ENCODE results near the gene NFATC1.
"Not testable (repeated sequence)": the region's sequence is repeated elsewhere in the genome, so short reads cannot be mapped to it uniquely, and the experiment has no call there.

The NFATC1 gene

DNA sequence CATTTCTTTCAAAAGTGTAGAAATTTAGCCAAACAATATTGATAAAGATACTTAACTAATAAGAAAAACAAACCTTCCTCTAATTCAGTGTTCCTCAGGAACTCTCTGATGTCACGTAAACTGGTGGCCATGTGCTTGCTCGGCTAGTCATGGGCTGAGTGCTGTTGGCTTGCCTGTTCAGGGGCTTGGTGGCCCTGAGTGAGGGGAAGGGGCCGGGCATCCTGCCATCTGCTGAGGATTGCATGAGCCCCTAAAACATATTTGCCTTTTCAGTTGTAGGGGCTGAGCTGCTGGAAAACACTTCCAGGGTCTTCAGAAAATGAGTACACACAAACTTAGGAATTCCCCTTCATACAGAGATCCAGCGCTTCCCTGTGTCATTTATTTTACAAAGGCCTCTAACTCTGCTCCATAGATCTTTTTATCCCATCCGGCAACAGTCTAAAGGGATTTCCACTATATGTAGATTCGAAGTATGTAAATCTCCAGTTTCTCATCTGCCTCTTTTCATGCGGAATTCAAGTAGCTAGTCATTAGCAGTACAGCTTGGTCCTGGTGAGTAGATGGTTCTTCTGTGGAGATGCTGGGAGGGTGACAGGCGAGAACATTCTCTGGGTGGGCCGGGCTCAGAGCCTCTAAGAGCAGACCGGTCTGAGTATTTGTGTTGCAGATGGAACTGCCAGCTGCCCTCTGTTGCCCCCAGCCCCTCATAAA is 20.1 kb upstream of the NFATC1 start:
- DNase-seq = no peak

DNA sequence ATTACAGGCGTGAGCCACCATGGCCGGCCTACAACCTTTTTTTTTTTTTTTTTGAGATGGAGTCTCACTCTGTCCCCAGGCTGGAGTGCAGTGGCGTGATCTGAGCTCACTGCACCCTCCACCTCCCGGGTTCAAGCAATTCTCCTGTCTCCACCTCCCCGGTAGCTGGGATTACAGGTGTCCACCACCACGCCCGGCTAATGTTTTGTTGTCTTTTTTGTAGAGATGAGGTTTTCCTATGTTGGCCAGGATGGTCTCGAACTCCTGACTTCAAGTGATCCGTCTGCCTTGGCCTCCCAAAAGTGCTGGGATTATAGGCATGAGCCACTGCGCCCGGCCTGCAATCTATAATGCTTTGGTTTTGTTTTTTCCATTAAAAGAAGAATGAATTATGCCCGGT is 19.1 kb upstream of the NFATC1 start:
- not testable (repeated sequence) for DNase-seq

DNA sequence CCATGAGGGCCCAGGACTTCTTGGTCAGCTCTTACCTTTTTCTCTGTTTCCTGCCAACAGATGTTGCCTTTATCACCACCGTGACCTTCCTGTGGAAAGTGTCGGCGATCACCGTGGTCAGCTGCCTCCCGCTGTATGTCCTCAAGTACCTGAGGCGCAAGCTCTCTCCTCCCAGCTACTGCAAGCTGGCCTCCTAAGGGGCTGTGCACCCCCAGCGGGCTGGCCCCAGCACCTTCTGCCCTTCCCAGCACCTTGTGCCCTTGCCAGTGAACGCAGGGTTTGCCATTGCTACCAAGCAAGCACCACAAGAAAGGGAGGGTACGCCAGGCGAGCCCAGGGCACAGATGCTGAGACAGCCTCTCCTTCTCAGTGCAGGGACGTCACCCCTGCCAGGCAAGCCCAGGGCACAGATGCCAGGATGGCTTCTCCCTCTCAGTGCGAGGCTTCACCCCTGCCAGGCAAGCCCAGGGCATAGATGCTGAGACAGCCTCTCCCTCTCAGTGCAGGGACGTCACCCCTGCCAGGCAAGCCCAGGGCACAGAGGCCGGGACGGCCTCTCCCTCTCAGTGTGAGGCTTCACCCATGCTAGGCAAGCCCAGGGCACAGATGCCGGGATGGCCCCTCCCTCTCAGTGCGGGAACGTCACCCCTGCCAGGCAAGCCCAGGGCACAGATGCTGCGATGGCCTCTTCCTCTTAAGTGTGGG is 18.4 kb upstream of the NFATC1 start:
- DNase-seq = no peak

DNA sequence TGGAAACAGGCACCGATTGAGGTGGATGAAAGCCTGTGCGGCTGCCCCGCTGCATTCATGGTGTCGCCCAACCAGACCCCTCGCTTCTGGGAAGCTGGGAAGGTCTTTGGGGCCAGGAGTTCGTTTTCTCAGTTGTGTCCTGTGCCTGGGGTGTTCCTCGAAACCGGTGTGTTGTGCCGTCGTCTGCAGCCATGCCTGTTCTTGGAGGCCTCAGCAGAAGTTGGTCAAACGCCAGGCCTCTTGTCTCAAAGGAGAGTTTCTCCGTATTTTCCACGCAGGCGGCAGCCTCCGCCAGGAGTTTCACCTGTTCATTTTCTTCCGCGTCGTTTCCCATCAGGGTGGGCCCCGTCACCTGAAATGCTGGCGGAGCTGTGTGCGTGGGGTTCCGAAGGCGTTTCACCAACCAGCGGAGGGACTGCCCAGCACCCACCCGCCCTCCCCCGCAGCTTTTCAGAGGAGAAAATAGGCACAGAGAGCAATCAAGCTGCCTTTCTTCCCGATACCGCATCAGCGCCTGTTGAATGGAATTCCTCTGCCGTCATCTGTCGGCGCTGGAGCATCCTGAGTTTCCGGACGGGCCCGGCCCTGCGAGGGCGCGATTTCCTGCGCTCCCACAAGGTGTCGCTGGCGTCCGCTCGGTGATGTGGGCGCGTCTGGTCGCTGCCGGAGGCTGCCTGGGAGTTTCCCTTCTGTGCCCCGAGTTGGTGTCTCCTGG is 17.0 kb upstream of the NFATC1 start:
- peak; percentile 68 to 84 (median 78) for DNase-seq

DNA sequence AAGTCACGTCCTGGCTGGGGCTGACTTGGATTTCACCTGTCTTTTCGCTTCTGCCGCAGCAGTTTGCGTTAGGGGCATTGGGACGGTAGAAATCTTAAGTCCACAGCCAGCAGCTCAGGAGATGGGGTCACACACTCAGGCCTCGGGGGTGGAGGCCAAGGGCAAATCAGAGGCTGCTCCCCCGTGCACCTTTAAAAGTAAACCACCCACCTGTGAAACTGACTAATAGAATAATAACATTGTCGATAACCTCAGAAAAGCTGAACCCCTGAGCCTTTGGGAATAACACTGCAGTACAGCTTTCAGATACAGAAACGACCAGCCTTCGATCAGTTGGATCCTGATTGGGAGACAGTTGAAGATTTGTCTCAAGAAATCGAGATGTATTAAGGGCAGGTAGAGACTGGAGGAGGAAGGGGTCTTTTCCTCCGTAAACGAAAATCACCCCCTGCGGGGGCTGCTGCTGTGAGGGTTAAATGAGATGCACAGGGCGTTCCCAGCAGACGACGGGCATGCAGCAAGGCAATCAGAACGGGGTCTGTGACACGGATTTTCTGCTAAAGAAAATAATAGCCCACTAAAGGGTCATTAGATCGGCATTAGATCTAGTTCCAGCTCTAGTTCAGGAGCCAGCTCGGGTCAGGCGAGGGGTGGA is 16.4 kb upstream of the NFATC1 start:
- DNase-seq = peak in 1 of 6 experiments; percentile 45

DNA sequence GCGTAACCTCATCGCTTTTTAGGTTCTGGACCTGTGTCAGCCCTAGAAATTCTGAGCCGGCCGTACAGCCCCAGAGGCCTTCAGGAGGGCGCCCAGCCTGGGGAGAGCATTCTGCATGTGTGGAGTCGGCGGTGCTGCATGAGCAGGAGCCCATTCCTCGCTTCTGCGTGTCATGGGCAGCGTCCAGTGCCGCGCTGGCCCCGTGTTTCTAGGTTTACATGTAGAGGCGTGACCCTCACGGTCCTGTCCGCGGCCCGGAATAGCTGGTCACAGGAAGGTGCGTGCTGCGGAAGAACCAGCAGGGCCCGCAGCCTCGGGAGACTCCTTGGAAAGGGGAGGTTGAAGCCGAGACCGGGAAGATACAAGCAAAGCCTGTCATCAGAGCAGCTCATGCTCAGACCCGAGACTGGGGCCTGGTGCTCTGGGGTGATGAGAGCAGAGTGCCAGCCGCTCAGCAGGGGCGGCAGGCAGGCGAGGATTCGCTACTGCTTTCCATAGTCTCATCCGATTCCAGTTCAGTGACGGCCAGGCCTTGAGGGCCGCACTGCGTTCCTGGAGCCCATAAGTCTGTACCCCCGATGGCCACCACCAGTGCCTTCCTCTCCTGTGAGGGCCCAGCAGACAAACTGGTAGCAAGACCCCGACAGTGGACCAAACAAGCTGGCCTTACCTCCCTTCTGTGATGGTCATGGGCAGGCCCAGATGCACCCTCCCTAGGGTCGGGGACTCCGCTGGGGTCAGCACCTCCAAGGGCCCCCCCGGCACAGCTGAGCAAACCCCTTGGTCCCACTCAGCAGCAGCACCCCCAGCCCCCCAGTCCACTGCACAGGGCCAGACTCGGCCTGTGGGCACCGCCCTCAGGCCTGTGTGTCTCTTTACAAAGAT is 15.6 kb upstream of the NFATC1 start:
- no peak for DNase-seq

DNA sequence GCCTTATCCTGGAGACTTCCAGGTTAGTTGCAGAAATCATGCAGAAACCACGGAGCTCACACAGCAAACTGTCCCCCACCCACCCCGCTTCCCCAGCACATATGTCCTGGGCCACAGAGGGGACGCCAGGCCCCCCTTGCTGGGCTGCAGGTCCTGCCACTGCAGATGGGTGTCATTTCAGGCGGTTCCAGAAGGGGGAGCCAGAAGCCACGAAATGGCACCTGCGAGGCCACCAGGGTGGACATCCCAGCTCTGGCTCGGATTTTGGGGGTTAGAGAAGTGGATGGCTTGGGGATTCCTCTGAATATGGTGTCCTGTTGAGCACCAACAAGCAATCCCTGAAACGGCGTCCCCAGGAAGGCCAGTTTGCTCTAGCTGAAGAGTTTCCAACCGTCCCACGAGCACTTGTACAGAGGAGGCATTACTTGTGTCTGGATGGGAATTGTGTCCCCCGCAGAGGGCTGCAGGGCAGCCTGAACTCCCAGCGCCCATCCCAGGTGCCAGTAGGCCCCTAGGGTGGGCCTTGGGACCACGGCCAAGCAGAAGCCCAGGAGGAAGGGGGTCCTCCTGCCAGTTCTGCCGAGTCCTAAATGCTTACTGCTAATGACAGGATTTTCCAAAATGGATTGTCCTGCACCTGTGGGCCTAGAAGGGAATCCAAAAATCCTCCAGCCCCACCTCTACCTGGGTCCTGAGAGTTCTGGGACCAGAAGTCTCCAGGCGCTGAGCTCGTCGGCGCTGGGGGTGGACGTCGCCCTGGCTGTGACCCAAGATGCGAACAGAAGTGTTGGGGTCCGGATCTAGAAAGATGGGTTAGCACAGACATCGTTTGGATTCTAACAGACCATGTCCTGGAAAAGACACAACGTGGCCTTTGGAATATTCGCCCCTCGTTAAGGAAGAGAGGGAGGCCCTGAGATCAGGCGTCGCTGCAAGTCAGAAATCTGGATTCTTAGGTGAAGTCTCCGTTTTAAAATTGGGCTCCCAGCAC is 14.6 kb upstream of the NFATC1 start:
- peak in 5 of 6 experiments; percentile 43 to 63 (median 58) for DNase-seq

DNA sequence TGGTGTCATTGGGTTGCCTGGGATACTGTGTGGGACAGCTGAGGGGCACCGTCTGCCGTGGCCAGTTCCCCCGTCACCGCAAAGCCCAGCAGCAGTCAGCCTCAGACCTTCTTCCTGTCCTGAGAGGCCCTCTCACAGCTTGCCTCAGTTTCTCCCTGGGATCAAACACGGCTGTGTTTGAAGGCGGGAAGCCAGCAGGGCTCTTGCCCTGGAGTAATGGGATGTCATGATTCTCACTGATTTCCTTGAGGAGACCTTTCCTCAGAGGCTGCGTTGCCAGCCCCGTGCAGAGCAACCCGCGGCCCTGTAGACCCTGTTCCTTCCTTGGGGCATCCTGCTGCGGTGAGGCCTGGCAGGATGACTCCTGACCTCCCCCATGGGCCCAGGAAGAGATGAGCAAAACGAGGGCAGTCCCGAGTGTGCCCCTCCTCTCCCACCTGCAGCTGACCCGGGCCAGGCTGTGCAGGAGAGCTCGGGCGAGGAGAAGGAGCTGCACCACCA is 13.9 kb upstream of the NFATC1 start:
- DNase-seq = no peak

DNA sequence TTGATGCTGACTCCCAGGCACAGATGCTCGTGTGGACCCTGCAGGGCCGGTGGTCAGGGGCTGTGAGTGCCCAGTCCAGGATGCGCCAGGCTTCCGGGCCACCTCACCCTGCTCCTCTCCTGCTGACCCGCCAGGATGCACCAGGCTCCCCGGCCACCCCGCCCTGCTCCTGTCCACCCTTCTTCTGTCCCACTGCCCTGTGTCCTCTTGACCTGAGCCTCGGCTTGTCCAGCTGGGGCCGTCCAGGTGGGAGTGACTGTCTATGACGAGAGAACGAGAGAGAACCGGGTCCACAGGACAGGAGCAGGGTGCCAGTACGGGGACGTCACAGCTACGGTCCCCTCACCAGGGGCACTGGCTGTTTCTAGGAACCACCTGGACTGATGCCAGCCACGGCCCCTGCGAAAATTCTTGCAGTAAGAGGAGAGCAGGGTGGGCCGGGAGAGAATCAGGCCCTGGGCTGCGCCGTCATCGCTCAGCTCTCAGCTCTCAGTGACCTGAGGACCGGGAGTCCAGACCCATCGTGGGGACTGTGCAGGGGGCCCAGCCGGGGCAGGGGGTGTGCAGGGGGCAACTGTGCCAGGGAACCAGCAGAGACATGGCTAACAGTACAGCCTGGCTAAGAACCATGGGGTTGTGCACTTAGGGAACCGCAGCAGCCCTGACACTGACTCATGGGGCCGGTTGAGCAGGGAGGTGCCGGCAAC is 12.9 kb upstream of the NFATC1 start:
- DNase-seq = no peak

DNA sequence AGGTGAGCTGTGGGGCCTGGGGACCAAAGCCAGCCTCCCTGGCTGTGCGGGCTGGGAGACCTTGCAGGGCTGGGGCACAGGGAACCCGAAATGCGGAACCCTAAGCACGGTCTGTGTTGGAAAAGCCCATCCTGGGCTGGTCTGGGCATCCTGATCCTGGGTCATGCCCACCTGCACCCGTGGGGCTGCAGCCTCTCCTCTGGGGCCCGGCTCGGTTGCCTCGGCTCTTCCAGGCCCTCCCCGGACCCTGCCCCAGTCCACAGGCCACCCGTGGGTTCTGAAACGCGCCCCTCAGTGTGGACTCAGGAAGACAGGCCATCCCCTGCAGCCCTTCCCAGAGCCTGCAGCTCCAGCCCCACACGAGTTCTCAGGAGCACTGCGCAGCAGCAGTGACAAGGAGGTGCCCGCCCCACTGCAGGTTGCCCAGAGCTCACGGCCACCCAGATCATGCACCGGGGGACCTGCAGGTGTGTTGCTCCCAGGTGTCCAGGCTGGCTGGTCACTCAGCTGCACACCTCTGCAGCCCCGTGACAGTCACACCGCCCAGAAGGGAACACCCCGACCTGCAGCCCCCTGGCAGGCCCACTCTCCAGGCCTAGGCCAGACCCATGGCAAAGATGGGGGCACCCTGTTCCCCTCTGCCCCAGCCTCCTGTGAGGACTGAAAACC is 12.2 kb upstream of the NFATC1 start:
- DNase-seq = no peak

DNA sequence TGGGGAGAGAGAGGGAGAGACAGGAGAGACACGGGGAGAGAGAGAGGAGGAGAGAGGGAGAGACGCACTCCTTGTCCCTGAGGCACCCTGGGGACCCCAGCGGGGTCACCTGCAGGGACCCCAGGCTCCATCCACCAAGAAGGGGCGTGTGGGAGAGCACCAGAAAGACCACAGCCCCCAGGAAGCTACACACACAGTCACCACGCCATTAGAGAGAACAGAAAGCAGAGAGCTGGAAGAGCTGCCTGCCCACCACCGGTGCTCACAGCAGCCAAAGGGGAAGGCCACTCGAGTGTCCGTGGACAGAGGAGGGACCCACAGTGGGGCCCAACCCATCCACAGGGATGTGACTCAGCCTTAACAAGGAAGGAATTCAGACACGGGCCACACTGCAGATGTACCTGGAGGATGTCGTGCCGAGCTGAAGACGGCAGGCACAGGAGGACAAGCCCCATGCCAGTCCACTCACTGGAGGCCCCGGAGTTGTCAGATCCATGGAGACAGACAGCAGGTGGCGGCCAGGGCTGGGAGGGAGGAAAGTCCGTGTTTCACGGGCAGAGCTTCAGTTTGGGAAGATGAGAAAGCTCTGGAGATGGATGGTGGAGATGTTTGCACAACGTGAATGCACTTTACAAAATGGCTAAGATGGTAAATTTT is 11.5 kb upstream of the NFATC1 start:
- DNase-seq = no peak

DNA sequence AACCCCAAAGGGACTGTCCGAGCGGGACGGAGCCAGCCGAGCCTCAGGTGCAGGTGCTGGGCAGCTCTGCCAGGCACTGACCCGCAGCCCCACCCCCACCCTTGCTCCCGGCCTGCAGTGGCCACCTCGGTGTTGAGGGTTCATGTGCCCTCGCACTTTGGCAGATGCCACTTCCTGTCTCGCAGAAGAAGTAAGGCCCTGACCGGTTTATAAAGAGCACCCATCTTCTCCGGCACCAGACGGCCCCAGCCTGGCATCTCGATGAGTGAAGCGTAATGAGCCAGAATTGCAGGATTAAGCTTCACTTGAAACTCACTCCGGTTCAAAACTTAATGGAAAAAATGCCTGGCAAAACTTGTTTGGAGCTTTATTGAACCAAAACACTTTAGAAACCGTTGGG is 10.9 kb upstream of the NFATC1 start:
- no peak for DNase-seq

DNA sequence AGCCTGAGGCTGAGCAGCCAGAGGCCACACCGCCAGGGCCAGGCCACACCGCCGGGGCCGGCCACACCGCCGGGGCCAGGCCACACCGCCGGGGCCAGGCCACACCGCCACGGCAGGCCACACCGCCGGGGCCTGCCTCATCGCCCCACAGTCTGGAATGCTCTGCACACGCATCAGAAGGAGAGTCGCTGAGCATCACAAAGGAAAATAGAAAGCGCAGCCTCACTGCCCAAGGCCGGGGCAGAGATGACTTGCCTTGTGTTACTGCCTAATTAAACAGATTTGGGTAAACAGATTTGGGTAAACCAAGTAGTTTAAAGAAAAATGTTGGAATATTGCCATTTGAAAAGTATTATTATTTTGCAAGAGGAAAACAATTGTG is 10.4 kb upstream of the NFATC1 start:
- DNase-seq = no peak

DNA sequence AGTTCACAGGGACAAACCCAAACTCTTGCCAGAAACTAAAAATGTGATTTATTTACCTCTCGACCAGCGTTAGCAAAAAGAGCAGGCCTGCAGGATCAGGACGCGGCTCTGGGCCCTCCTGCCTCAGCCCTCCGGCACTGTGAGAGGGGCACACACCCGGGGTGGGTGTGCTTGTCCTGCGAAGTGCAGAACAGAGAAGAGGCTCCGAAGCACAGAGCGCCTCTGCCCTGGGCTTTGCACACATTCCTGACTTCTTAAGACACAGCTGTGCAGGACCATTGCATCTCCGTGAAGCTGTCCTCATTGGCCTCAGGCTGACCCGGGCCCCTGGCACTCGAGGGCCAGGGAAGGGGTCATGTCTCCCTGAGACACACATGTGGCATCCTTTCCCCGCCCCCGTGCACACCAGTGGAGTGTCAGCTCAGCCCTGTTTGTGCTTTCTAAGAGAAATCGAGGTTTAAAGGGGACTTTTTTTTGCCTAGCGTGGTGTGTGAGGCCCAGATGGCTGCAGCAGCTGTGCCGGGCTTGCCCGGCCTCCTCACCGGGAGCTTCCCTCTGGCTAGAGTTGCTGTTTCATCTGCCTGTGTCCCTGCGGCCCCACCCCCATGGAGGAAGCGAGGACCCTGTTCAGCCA is 9.9 kb upstream of the NFATC1 start:
- no peak for DNase-seq

DNA sequence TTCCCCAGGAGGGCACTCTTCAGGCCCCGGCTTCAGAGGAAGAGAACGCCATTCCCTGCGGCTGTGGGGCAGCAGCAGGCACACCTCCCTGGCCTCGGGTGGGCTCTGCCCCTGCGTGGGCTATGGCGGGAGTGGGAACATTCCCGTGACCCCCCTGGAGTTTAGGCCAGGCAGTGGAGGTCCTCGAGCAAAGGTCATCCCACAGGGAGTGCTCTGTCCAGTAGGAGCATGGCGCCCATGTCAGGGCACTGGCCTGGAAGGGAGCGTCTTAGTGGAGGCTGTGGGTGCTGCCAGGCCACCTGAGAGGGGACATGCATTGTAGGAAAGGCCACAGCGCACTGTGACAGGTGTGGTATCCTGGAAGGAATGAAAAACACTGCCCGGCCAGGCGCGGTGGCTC is 9.2 kb upstream of the NFATC1 start:
- DNase-seq = no peak

DNA sequence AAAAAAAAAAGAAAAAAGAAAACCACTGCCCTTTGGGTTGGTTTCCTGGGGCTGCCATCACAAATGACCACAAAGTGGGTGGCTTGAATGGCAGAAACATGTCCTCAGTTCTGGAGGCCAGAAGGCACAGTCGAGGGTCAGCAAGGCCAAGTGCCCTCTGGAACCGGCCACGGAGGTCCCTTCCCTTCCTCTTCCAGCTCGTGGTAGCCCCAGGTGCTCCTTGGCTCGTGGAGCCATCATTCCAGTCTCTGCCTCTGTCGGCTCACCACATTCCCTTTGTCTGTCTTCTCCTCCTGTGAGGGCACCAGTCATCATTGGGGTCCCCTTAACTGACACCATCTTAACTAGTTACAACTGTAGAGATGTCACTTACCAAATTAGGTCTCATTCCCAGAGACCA is 8.5 kb upstream of the NFATC1 start:
- DNase-seq = no peak

DNA sequence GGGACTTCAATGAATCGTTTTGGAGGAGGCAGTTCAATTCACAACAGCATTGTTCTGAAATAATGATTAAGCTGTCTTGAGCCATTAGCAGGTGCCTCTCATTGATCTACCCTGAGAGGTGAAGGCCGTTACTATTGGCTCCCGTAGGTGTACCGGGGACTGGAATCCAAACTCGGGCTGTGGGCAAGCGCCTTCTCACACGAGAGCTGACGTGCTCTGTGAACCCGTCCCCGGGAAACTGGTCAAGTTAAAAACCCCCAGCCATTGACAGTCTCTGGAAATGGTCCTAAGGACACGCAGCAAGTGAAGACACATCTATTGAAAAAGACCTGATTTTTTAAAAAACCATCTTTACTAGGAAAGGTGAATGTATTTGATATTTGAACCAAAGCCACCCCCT is 8.1 kb upstream of the NFATC1 start:
- no peak for DNase-seq

DNA sequence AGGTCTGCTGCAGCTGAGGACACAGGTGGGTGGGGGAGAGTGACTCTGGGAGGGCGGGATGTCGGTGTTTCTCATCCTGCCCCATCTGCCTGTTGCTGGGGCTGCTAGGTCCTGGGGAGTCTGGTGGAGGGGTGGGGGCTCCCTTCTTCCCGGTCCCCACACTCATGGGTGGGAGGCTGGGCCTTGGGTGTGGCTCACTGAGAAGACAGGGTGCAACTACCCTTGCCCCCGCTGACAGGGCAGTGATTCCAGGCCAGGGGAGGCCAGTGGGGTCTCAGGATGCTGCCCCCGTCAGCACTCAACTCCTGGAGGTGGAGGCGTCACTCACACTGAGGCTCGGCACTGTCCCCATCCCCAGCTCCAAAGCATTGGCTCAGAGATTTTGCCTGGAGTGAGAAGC is 7.7 kb upstream of the NFATC1 start:
- no peak for DNase-seq

DNA sequence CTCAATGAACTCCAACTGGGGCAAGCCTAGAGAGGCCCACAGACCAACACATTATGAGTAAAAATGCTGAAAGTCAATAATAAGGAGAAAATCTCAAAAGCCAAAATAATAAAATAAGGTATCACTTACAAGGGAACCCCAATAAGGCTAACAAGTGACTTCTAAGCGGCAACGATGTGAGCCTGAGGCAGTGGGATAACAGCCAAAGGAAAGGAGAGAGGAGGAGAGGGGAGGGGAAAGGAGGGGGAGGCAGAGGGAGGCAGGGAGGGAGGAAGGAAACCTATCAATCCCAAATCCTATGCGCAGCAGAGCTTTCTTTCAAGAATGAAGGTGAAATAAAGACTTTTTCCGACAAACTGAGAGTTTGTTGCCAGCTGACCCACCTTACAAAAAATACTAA is 6.0 kb upstream of the NFATC1 start:
- DNase-seq = no peak
